Measurements from ENCODE around the gene BCAM.
"Not testable (repeated sequence)": the region's sequence is repeated elsewhere in the genome, so short reads cannot be mapped to it uniquely, and the experiment has no call there.

BCAM gene

DNA sequence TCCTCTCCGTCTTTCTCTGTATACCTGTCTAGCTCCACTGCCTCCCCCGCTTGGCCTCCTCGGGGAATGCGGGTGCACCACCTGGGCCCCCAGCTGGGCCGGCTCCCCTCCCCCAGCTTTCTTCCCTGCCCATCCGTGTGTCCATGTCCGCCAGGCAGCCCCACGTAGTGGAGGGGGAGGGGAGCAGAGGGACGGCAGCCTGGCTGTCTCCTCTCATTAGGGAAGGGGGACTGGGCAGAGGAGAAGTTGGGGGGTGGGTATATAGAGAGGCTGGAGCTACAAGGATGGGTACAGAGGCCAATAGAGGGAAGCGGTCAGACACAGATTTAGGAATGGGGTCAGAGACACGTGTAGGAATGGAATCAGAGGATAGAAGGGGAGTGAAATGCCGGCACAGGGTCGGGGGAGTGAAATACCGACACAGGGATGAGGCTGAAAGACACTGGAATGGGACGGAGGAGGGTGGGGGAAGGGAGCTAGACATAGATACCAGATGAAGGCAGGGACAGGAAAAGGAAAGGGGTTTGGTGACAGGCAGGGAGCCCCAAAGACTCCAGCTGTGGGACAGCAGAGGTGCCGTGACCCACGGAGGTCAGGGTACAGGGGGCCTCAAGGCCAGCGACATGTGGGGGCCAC lies 40.0 kb downstream of the BCAM start:
- TF ChIP-seq CTCF (IDR thresholded peaks at IDR 0.05; ENCODE audit: borderline replicate concordance, control extremely low read depth, extremely low read depth, insufficient read depth, missing control alignments), result no peak
- in situ Hi-C loops (cut with MboI; ENCODE audit: low sequenced_read_pairs, unreplicated experiment), result no loop called here
- no peak for DNase-seq (ENCODE audit: low spot score)

DNA sequence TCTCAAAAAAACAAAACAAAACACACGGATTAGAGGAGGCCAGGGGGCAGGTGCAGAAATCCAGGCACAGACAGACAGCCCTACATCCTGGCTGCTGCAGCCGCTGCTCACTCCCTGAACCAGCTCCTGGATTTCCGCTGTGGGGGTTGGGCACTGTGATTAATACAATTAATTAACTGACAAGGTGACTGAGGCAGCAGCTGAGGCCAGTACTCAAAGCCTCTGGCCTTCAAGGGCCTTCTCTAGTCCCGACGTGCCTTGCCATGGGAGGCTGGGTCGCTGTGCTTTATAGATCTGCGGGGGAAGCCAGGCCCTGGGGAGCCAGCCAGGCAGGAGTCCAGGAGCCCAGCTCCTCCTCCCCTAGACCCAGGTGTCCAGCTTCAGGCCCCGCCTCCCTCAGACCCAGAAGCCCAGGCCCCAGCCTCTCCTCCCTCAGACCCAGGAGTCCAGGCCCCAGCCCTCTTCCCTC lies 41.8 kb downstream of the BCAM start:
- no peak for TF ChIP-seq CTCF (IDR thresholded peaks at IDR 0.05; ENCODE audit: borderline replicate concordance, control extremely low read depth, extremely low read depth, insufficient read depth, missing control alignments)
- in situ Hi-C loops (cut with MboI; ENCODE audit: low sequenced_read_pairs, unreplicated experiment), result no loop called here
- no peak for DNase-seq (ENCODE audit: low spot score)

- no peak for TF ChIP-seq CTCF (IDR thresholded peaks at IDR 0.05; ENCODE audit: borderline replicate concordance, control extremely low read depth, extremely low read depth, insufficient read depth, missing control alignments)
- no peak for DNase-seq (ENCODE audit: low spot score)
- in situ Hi-C loops (cut with MboI; ENCODE audit: low sequenced_read_pairs, unreplicated experiment), result no loop called here
These were observed 42.5 kb downstream of the BCAM start for GRCh38 chr19:44851427-44851826.

DNA sequence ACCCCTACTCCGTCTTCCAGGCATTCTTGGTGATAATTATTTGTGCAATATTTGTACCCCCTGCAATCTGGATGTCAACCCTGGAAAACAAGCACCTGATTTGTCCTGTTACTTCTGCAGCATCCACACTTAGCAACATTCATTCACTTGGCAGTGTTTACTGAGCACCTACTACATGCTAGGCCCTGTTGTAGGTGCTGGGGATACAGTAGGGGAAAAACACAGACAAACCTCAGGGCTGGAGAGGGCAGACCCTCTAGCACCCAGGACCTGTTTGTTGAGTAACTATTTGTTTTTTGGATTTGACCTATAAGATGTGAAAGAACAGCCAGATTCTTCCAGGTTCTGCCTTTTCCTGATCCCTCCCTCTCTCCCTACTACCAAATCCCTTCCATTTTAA lies 46.7 kb downstream of the BCAM start:
- TF ChIP-seq CTCF (IDR thresholded peaks at IDR 0.05; ENCODE audit: borderline replicate concordance, control extremely low read depth, extremely low read depth, insufficient read depth, missing control alignments), result no peak
- DNase-seq (ENCODE audit: low spot score), result no peak
- in situ Hi-C loops (cut with MboI; ENCODE audit: low sequenced_read_pairs, unreplicated experiment), result no loop called here

DNA sequence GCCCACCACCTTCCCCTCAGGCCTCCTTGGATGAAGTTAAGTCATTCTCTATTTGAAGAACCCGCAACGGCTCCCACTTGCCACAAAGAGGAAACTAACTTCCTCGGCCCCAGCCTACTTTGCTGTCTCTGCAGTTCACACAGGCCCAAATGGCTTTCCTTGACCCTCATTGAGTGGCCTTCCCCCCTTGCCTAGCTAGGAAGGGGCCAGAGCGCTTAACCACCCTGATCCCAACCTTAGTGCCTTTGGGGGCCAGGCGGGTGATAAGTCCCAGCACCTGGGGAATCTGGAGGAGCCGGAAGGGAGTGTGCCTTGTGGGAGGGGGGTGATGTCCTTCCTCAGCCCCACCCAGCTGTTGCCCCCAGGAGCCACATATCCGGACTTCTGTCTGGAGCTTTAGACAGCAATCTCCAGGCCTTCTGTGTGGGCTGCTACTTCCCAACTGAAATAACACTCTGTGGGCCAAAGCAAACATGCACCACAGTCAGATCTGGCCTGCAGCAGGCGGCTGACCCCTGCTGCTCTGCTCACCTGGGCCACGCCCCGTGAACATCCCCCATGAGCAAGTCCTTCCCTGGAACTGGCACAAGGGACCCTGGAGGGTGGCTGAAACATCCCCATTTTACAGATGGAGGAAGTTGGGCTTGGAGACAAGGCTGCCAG lies 47.6 kb downstream of the BCAM start:
- no peak for TF ChIP-seq CTCF (IDR thresholded peaks at IDR 0.05; ENCODE audit: borderline replicate concordance, control extremely low read depth, extremely low read depth, insufficient read depth, missing control alignments)
- DNase-seq (ENCODE audit: low spot score), result no peak

GRCh38 chr19:44857837-44858236 lies 48.9 kb downstream of the BCAM start:
- no peak for DNase-seq (ENCODE audit: low spot score)
- in situ Hi-C loops (cut with MboI; ENCODE audit: low sequenced_read_pairs, unreplicated experiment), result no loop called here
- TF ChIP-seq CTCF (IDR thresholded peaks at IDR 0.05; ENCODE audit: borderline replicate concordance, control extremely low read depth, extremely low read depth, insufficient read depth, missing control alignments), result no peak

More for the DNA sequence above, 47.6 kb downstream of the BCAM start:
- in situ Hi-C loops (cut with MboI; ENCODE audit: low sequenced_read_pairs, unreplicated experiment), result no loop called here

- in situ Hi-C loops (cut with MboI; ENCODE audit: low sequenced_read_pairs, unreplicated experiment), result not testable (repeated sequence)
These were observed 52.7 kb downstream of the BCAM start for GRCh38 chr19:44861576-44861975.

More at GRCh38 chr19:44861576-44861975, 52.7 kb downstream of the BCAM start:
- DNase-seq (ENCODE audit: low spot score), result not testable (repeated sequence)
